Panc1 (cell line): ENCODE measurements around the gene PER3. TPM values are rescaled to one million over a fixed set of nuclear protein-coding genes. Genes with fewer than 3 reads are reported as not detected.

ENCODE experiments used
- ATAC-seq: fragments of 200-7000 bp; cut with Tn5 transposase; 2 replicates; pipeline ENCODE4 v1.9.1; 2020; ENCODE audit warnings: mild to moderate bottlenecking, moderate library complexity
- Bru-seq: library from RNA; stranded (reverse); fragments of 400-500 nt; gene quantifications from one replicate; lab custom pipeline; 2021; lab: Mats Ljungman, UMichigan
- BruChase-seq, 2 experiments: library from RNA; stranded (reverse); fragments of 400-500 nt; gene quantifications; one replicate each; lab custom pipeline; 2021; lab: Mats Ljungman, UMichigan
- BruUV-seq: library from RNA; stranded (reverse); fragments of 400-500 nt; replicated peaks from 2 replicates; lab custom pipeline; 2021; lab: Mats Ljungman, UMichigan
- CTCF ChIA-PET: fragments of 300-600 bp; sonication (Branson Sonifier 250); formaldehyde crosslinking; loops from one replicate; lab custom pipeline; 2022; ENCODE audit warnings: antibody characterized with exemption; lab: Charles Lee
- POLR2A ChIA-PET: fragments of 300-600 bp; sonication (Branson Sonifier 250); formaldehyde crosslinking; loops from one replicate; lab custom pipeline; 2022; ENCODE audit warnings: antibody characterized with exemption; lab: Charles Lee
- DNase-seq: peaks from one replicate; pipeline ENCODE4 v3.0.0-alpha.2; 2010; ENCODE audit warnings: low read depth, low spot score
- H3K27ac ChIP-seq: 2 replicates; pipeline ENCODE4 v1.5.1; 2011; ENCODE audit warnings: mild to moderate bottlenecking, low read length, inconsistent platforms
- H3K27me3 ChIP-seq: fragments of 200-500 bp; sonication (Bioruptor generic); 2 replicates; pipeline ENCODE4 v1.6.0; 2014; ENCODE audit warnings: low read length, inconsistent platforms; ENCODE audit not compliant: control insufficient read depth, insufficient read depth
- H3K36me3 ChIP-seq: fragments of 200-500 bp; sonication (Bioruptor generic); 2 replicates; pipeline ENCODE4 v1.5.1; 2014; ENCODE audit warnings: inconsistent platforms, mild to moderate bottlenecking, low read length, moderate library complexity; ENCODE audit not compliant: control insufficient read depth, insufficient read depth
- H3K4me1 ChIP-seq: 2 replicates; pipeline ENCODE4 v1.5.1; 2011; ENCODE audit warnings: inconsistent platforms, mild to moderate bottlenecking, low read length, moderate library complexity; ENCODE audit not compliant: control insufficient read depth, insufficient read depth
- H3K4me3 ChIP-seq, 2 experiments: 2 replicates each; pipeline ENCODE4 v1.5.1; 2011 to 2012; ENCODE audit warnings: low read depth in 2 of 2, low read length in 2 of 2, mild to moderate bottlenecking in 2 of 2, inconsistent platforms in 1 of 2, moderate library complexity in 1 of 2
- H3K9me3 ChIP-seq: fragments of 200-500 bp; sonication (Bioruptor generic); 2 replicates; pipeline ENCODE4 v1.5.1; 2014; ENCODE audit warnings: low read depth, mild to moderate bottlenecking, inconsistent platforms, low read length, moderate library complexity; ENCODE audit not compliant: control insufficient read depth, insufficient read depth
- CTCF ChIP-seq: fragments of 450-650 bp; IDR thresholded peaks from 2 replicates; pipeline ENCODE4 v1.5.1; 2017; ENCODE audit warnings: mild to moderate bottlenecking
- POLR2AphosphoS5 ChIP-seq: IDR thresholded peaks from 2 replicates; pipeline ENCODE4 v1.6.1; 2012; ENCODE audit warnings: mild to moderate bottlenecking, low read depth, low read length, moderate library complexity
- SIN3A ChIP-seq: IDR thresholded peaks from 2 replicates; pipeline ENCODE4 v1.6.1; 2012; ENCODE audit warnings: low read depth, mild to moderate bottlenecking, low read length, moderate library complexity, borderline replicate concordance; ENCODE audit not compliant: insufficient read depth
- TCF7L2 ChIP-seq: IDR thresholded peaks from 2 replicates; pipeline ENCODE4 v1.6.1; 2011; ENCODE audit warnings: mild to moderate bottlenecking, low read depth, low read length, inconsistent platforms
- in situ Hi-C: cut with HindIII; loops from 2 replicates; pipeline ENCODE4 v1.10.0; 2016; ENCODE audit warnings: low sequenced_read_pairs, low pct_unique_long_range_greater_than_20kb
- intact Hi-C: fragments of 100-400 bp; cut with micrococcal nuclease; formaldehyde crosslinking; loops from one replicate; pipeline ENCODE4 v1.10.0; 2022; ENCODE audit not compliant: unreplicated experiment
- long read RNA-seq: library from polyadenylated mRNA; unstranded; transcript quantifications from one replicate; pipeline ENCODE4 v2.0.0, GENCODE V29; 2021; ENCODE audit not compliant: unreplicated experiment
- polyA plus RNA-seq: library from polyadenylated mRNA; unstranded; fragments of >200 nt; gene quantifications from one replicate; pipeline ENCODE4 v1.2.1, GENCODE V29; 2012; ENCODE audit warnings: missing spikeins; ENCODE audit not compliant: insufficient read length
- total RNA-seq: library from RNA; stranded (reverse); gene quantifications from one replicate; pipeline ENCODE4 v1.2.1, GENCODE V29; 2021; ENCODE audit not compliant: unreplicated experiment
- TF ChIP-seq, protein P1 (sequence below), 2 experiments: IDR thresholded peaks; 2 replicates each; pipeline ENCODE4 v1.6.1; 2011 to 2012; ENCODE audit warnings: low read depth in 2 of 2, control low read depth in 1 of 2, low read length in 1 of 2, mild to moderate bottlenecking in 1 of 2, moderate library complexity in 1 of 2; ENCODE audit not compliant: insufficient read depth in 1 of 2

PER3 gene
- total RNA-seq = 17.0 TPM
- 5.0 TPM for polyA plus RNA-seq
- Bru-seq, nascent RNA = percentile 72 among the genes with signal in this experiment
- BruChase-seq, experiment 1, labeled RNA remaining after a 2-hour chase = percentile 82 among the genes with signal in this experiment
- BruChase-seq, experiment 2, labeled RNA remaining after a 6-hour chase = percentile 77 among the genes with signal in this experiment
- long read RNA-seq, partial matches to known transcripts = 16 of 24 reads
- long read RNA-seq, other reads (novel, unspliced or antisense) = 8 of 24 reads

DNA sequence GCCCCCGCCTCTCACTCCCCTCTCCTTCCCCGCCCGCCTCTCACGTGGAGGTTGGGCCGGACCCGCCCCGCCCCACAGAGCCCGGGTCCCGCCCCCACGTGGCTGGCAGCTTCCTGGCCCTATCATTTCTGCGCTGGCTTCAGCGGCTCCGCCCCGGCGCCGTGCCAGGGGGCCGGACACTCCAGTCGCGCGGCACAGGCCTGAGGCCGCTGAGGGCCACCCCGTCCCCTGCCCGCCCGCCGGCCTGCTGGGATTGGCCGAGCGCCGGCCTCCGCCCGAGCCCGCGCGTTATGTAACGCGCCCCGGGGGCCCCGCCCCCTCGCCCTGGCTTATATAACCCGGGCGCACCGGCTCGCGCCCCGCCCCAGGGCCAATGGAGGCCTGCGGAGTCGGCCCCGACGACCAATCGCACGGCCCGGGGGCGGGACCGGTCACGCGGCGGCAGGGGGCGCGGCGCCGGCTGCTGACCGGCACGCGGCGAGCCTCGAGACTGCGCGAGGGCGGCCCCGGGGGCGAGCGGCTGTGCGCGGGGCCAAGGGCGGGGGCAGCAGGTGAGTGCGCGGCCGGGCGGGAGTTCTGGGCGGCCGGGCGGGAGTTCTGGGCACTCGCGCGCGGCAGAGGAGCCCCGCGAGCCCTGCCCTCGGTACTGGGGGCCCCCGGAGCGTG, at the start of gene PER3:
TSS of gene PER3 (plus strand) at position 466 of the 666 bp plus-strand sequence. CDS start 587 bp downstream, outside the sequence.
- in situ Hi-C loops = no loop called here
- ATAC-seq (peak; percentile 96), DNase-seq (peak; percentile 83)
- intact Hi-C loops = no loop called here
- Histone ChIP-seq H3K9me3 (no peaks in the 10 kb centered on the region), H3K4me1 (peaks cover 16% of the 10 kb centered on the region), H3K27me3 (no peaks in the 10 kb centered on the region), H3K36me3 (peaks cover 16% of the 10 kb centered on the region), H3K4me3 (peak within 1 kb of the TSS; percentile 65 to 66), H3K27ac (peak within 1 kb of the TSS; percentile 83)
- ChIA-PET CTCF (no interaction called here), POLR2A (no interaction called here)
- no peak; the same call in 1 of the 2 replicates for TF ChIP-seq SIN3A
- TF ChIP-seq, protein P1, sequence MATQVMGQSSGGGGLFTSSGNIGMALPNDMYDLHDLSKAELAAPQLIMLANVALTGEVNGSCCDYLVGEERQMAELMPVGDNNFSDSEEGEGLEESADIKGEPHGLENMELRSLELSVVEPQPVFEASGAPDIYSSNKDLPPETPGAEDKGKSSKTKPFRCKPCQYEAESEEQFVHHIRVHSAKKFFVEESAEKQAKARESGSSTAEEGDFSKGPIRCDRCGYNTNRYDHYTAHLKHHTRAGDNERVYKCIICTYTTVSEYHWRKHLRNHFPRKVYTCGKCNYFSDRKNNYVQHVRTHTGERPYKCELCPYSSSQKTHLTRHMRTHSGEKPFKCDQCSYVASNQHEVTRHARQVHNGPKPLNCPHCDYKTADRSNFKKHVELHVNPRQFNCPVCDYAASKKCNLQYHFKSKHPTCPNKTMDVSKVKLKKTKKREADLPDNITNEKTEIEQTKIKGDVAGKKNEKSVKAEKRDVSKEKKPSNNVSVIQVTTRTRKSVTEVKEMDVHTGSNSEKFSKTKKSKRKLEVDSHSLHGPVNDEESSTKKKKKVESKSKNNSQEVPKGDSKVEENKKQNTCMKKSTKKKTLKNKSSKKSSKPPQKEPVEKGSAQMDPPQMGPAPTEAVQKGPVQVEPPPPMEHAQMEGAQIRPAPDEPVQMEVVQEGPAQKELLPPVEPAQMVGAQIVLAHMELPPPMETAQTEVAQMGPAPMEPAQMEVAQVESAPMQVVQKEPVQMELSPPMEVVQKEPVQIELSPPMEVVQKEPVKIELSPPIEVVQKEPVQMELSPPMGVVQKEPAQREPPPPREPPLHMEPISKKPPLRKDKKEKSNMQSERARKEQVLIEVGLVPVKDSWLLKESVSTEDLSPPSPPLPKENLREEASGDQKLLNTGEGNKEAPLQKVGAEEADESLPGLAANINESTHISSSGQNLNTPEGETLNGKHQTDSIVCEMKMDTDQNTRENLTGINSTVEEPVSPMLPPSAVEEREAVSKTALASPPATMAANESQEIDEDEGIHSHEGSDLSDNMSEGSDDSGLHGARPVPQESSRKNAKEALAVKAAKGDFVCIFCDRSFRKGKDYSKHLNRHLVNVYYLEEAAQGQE (IDR thresholded peaks at IDR 0.05; ENCODE audit: insufficient read depth in 1 of 2, low read depth in 2 of 2, low read length in 1 of 2) = no peak
- TF ChIP-seq TCF7L2 = no peak
- no peak for TF ChIP-seq CTCF
- no peak for TF ChIP-seq POLR2AphosphoS5
- no TSS peak for BruUV-seq

DNA sequence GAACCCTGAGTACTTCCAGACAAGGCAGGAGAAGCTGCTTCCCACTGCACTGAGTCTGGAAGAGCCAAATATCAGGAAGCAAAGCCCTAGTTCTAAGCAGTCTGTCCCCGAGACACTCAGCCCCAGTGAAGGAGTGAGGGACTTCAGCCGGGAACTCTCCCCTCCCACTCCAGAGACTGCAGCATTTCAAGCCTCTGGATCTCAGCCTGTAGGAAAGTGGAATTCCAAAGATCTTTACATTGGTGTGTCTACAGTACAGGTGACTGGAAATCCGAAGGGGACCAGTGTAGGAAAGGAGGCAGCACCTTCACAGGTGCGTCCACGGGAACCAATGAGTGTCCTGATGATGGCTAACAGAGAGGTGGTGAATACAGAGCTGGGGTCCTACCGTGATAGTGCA, 46.0 kb upstream of the PER3 start:
- H3K27me3 ChIP-seq = no peaks in the 10 kb centered on the region
- H3K4me3 ChIP-seq = no peak overlapping the region
- in situ Hi-C loops (no loop called here), intact Hi-C loops (no loop called here)
- CTCF ChIA-PET = no interaction called here
- DNase-seq = no peak
- no peak for ATAC-seq
- no peaks in the 10 kb centered on the region for H3K9me3 ChIP-seq
- no peaks in the 10 kb centered on the region for H3K4me1 ChIP-seq
- BruUV-seq = no TSS peak
- POLR2A ChIA-PET = no interaction called here
- H3K36me3 ChIP-seq = no peaks in the 10 kb centered on the region
- H3K27ac ChIP-seq = no peak overlapping the region
- TF ChIP-seq, protein P1 (IDR thresholded peaks at IDR 0.05; ENCODE audit: insufficient read depth in 1 of 2, low read depth in 2 of 2, low read length in 1 of 2) = no peak
- TF ChIP-seq TCF7L2 = no peak
- no peak for TF ChIP-seq CTCF
- TF ChIP-seq POLR2AphosphoS5 = no peak
- no peak for TF ChIP-seq SIN3A
